Tibial nerve (tissue), 4 donors: ENCODE results near the gene APRT. TPM values are rescaled to one million over a fixed set of nuclear protein-coding genes. Genes with fewer than 3 reads are reported as not detected.

Experiments used
- DNase-seq, 2 donors: peaks; one replicate each; pipeline ENCODE4 v3.0.0-alpha.2; 2019; ENCODE audit warnings: low spot score in 2 of 2
- H3K27ac ChIP-seq, 4 donors: fragments of 200-600 bp; sonication (generic) in 3 of 4; one replicate each; pipeline ENCODE4 v1.5.1; 2017 to 2019; ENCODE audit warnings: mild to moderate bottlenecking in 1 of 4
- H3K27me3 ChIP-seq, 2 donors: fragments of 200-600 bp; sonication (generic) in 1 of 2; one replicate each; pipeline versions ENCODE4 v1.5.1 to v1.6.0; 2017 to 2019
- H3K36me3 ChIP-seq, 3 donors: fragments of 200-600 bp; sonication (generic); one replicate each; pipeline ENCODE4 v1.5.1; 2018 to 2019
- H3K4me1 ChIP-seq, 4 donors: fragments of 200-600 bp; sonication (generic) in 3 of 4; one replicate each; pipeline ENCODE4 v1.5.1; 2017 to 2019
- H3K4me3 ChIP-seq, 4 donors: fragments of 200-600 bp; sonication (generic) in 3 of 4; one replicate each; pipeline ENCODE4 v1.5.1; 2017 to 2019; ENCODE audit warnings: mild to moderate bottlenecking in 1 of 4, moderate library complexity in 1 of 4
- H3K9me3 ChIP-seq, 4 donors: fragments of 200-600 bp; sonication (generic) in 3 of 4; one replicate each; pipeline ENCODE4 v1.5.1; 2017 to 2019
- CTCF ChIP-seq, 5 experiments: fragments of 200-600 bp in 3 of 5; fragments of 450-650 bp in 2 of 5; sonication (generic) in 3 of 5; IDR thresholded peaks; one replicate each; pipeline ENCODE4 v1.5.1; 2016 to 2019; ENCODE audit warnings: antibody characterized with exemption in 5 of 5, mild to moderate bottlenecking in 3 of 5, moderate library complexity in 2 of 5
- EP300 ChIP-seq, 2 donors: sonication (generic); formaldehyde crosslinking; IDR thresholded peaks; one replicate each; pipeline ENCODE4 v1.6.1; 2017; ENCODE audit warnings: antibody characterized with exemption in 2 of 2, mild to moderate bottlenecking in 1 of 2
- POLR2A ChIP-seq, 2 donors: fragments of 450-650 bp; IDR thresholded peaks; one replicate each; pipeline ENCODE4 v1.6.1; 2017; ENCODE audit warnings: antibody characterized with exemption in 2 of 2, mild to moderate bottlenecking in 2 of 2, moderate library complexity in 2 of 2
- WGBS, 2 donors: methylation state at CpG; one replicate each; pipeline ENCODE4 v1.1.5; 2018; 5-methylcytosine and 5-hydroxymethylcytosine counted together
- total RNA-seq, 4 donors: library from RNA; depleted of rRNA; stranded (reverse); fragments of >200 nt; gene quantifications; one replicate each; pipeline ENCODE4 v1.1.0, GENCODE V29; 2016

APRT gene
- total RNA-seq, 4 donors from 2014 or later = 83.4 to 157 (median 106) TPM

DNA sequence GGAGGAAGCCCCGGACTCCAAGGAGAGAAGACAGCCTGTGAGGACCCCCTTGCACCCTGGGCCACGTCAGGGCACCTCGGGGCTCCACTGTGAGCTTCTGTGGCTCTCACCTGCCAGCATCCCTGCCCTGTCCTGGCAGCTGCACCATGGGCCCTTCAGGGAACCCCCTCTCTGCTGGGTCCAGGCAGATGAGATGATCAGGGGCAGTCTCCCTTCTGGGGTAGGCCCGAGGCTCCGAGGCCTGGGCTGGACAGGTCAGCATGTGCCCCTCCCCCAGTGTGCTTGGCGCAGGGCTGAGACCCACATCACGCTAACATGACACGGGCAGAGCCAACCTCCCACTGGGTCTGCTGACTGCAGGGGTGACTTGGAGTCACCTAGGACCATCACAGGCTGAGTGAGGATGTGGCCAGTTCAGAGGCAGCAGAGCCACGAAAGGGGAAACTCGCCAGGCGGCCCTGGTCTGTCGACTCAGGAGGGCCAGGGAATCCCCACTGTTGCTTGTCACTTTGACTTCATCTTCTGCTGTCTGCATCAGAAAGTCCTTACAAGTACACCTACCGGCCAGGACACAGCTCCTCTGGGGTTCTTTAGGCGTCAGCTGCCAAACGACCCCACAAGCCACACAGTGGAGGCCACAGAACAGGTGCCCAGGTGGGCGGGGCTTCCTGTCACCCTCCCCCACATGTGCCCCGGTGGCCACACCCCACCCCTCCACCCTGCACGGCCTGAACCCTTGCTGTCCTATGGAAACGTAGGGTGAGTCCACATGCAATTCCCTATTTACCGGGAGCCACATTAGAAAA lies 42.8 kb upstream of the APRT start:
- H3K4me3 ChIP-seq = no peak overlapping the region
- H3K27me3 ChIP-seq = no peaks in the 10 kb centered on the region
- no peak for DNase-seq
- H3K4me1 ChIP-seq = peaks cover 0 to 52% (median 23%) of the 10 kb centered on the region in 4 donors
- TF ChIP-seq POLR2A (IDR thresholded peaks at IDR 0.05) (no peak), EP300 (IDR thresholded peaks at IDR 0.05) (no peak), CTCF (IDR thresholded peaks at IDR 0.05) (no peak)
- peaks cover 0 to 40% (median 9%) of the 10 kb centered on the region in 3 donors for H3K36me3 ChIP-seq
- 59 to 74% methylated on average over 19 to 20 of the region's 20 CpGs for WGBS, 2 donors
- no peak overlapping the region for H3K27ac ChIP-seq
- no peaks in the 10 kb centered on the region for H3K9me3 ChIP-seq

DNA sequence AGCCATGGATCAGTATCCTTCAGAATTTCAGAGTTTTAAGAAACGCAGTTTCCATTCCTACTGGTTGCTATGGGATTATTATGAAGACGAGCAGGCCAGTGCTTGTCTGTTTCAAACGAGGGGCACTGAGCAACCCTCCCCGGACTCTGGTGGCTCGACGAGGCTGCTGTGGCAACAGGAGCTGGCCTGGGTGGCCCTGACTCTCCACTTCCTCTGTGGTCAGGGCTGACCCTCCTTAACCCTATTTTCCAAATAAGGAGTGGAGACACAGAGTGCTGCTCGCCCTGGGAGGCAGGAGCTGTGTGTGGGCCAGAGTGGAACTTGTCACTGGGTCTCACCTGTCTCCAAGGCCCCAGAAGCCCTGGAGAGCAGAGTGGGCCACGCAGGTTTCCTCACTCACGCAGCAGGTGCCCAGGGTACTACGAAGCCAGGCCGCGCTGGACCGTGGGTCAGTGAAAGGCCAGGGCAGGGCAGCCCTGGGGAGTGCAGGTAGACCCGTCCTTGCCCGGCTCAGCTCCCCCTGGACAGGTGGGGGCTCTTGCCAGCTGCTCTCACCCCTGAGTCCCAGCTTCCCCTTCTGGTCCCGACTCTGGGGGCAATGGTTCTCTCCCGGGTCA lies 41.7 kb upstream of the APRT start:
- TF ChIP-seq CTCF (IDR thresholded peaks at IDR 0.05) = no peak
- no peak for TF ChIP-seq POLR2A (IDR thresholded peaks at IDR 0.05)
- no peak for TF ChIP-seq EP300 (IDR thresholded peaks at IDR 0.05)
- no peak for DNase-seq
- no peak overlapping the region for H3K4me3 ChIP-seq

GRCh38 chr16:88851616-88852015 lies 39.9 kb upstream of the APRT start:
- no peaks in the 10 kb centered on the region for H3K27me3 ChIP-seq
- H3K4me3 ChIP-seq = no peak overlapping the region
- peaks cover 0 to 33% (median 11%) of the 10 kb centered on the region in 4 donors for H3K4me1 ChIP-seq
- no peak overlapping the region for H3K27ac ChIP-seq
- H3K9me3 ChIP-seq = no peaks in the 10 kb centered on the region
- no peak for TF ChIP-seq CTCF (IDR thresholded peaks at IDR 0.05)
- no peak for TF ChIP-seq POLR2A (IDR thresholded peaks at IDR 0.05)
- no peak for TF ChIP-seq EP300 (IDR thresholded peaks at IDR 0.05)
- no peak for DNase-seq
- peaks cover 0 to 59% (median 0%) of the 10 kb centered on the region in 3 donors for H3K36me3 ChIP-seq
- 93 to 95% methylated on average over 15 to 19 of the region's 19 CpGs for WGBS, 2 donors

More for the DNA sequence above, 41.7 kb upstream of the APRT start:
- H3K27ac ChIP-seq = peak overlapping the region in 1 of 4 donors; percentile 17
- no peaks in the 10 kb centered on the region for H3K27me3 ChIP-seq
- peaks cover 0 to 43% (median 19%) of the 10 kb centered on the region in 4 donors for H3K4me1 ChIP-seq
- no peaks in the 10 kb centered on the region for H3K9me3 ChIP-seq
- peaks cover 0 to 41% (median 0%) of the 10 kb centered on the region in 3 donors for H3K36me3 ChIP-seq
- WGBS, 2 donors = 51 to 68% methylated on average over 10 to 16 of the region's 17 CpGs

DNA sequence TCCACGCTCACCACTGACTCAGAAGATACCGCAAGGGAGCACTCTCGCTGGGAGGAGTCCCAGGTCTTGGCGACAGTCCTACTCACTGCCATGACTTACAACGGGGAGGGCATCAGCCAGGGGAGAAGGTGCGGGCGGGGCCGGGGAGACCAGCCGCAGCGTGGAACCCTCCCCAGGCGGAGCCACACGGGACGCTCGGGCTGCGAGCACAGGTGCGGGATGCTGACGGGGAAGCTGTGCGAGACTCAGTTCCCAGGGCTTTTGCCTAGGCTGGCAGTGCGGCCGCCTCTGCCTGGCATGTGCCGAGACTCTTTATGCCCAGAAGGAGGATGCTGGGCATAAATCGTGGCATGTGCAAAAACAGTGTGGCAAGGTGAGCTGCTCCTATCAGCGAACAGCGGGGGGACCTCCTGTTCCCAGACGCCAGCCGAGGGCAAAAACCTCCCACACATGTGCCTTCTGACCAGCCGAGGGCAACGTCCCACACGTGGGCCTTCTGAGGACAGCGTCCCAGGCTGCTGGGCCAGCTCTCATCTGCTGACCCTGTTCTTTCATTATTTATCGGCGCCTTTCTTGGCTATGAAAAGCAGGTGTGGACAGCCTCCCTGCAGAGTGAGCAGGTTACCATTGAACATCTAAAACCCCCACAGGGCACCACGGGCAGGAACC lies 38.9 kb upstream of the APRT start:
- no peak for TF ChIP-seq EP300 (IDR thresholded peaks at IDR 0.05)
- TF ChIP-seq POLR2A (IDR thresholded peaks at IDR 0.05) = no peak
- no peak for TF ChIP-seq CTCF (IDR thresholded peaks at IDR 0.05)
- Histone ChIP-seq H3K4me1 (peaks cover 0 to 25% (median 5%) of the 10 kb centered on the region in 4 donors), H3K9me3 (no peaks in the 10 kb centered on the region), H3K36me3 (peaks cover 0 to 60% (median 0%) of the 10 kb centered on the region in 3 donors), H3K4me3 (no peak overlapping the region), H3K27ac (no peak overlapping the region), H3K27me3 (no peaks in the 10 kb centered on the region)
- 91 to 93% methylated on average over 33 of the region's 33 CpGs for WGBS, 2 donors
- DNase-seq = no peak
